Sigmoid colon (tissue), 4 donors: Measurements from ENCODE around the gene SCAANT1.

Experiments
- CTCF ChIP-seq, 4 experiments: fragments of 450-650 bp in 3 of 4; fragments of 200-600 bp in 1 of 4; IDR thresholded peaks; one replicate each; pipeline ENCODE4 v1.5.1; 2016 to 2019; ENCODE audit warnings: antibody characterized with exemption in 4 of 4, mild to moderate bottlenecking in 3 of 4, moderate library complexity in 2 of 4
- POLR2A ChIP-seq, 2 donors: fragments of 450-650 bp; IDR thresholded peaks; one replicate each; pipeline ENCODE4 v1.6.1; 2016; ENCODE audit warnings: antibody characterized with exemption in 2 of 2, mild to moderate bottlenecking in 2 of 2, moderate library complexity in 2 of 2
- POLR2AphosphoS5 ChIP-seq, 4 donors: sonication (generic); formaldehyde crosslinking; IDR thresholded peaks; one replicate each; pipeline ENCODE4 v1.6.1; 2017; ENCODE audit warnings: antibody characterized with exemption in 4 of 4

- no peak for TF ChIP-seq POLR2AphosphoS5 (IDR thresholded peaks at IDR 0.05)
- TF ChIP-seq POLR2A (IDR thresholded peaks at IDR 0.05) = no peak
- no peak for TF ChIP-seq CTCF (IDR thresholded peaks at IDR 0.05)
These were observed 15.5 kb upstream of the SCAANT1 start for GRCh38 chr3:63927422-63928280.
